Measurements from ENCODE around the gene GSK3A. TPM values are rescaled to one million over a fixed set of nuclear protein-coding genes. Genes with fewer than 3 reads are reported as not detected.

GSK3A gene
- total and polyA plus RNA-seq, 9 of the 15 experiments (the other 6 are each of a cell fraction or from before 2014, with no cell fraction given) = 0.62 to 90.7 (median 33.3) TPM

- TF ChIP-seq, protein P1, sequence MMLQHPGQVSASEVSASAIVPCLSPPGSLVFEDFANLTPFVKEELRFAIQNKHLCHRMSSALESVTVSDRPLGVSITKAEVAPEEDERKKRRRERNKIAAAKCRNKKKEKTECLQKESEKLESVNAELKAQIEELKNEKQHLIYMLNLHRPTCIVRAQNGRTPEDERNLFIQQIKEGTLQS (IDR thresholded peaks at IDR 0.05) = peak; percentile 72
- TF ChIP-seq, protein P1 (CRISPR knock-in tag; conservative IDR thresholded peaks at IDR 0.05) = no peak
- TF ChIP-seq CCNT2 (IDR thresholded peaks at IDR 0.05; ENCODE audit: borderline replicate concordance, extremely low read depth, insufficient read length, low read depth, low read length) = no peak
- TF ChIP-seq SMARCB1 (IDR thresholded peaks at IDR 0.05; ENCODE audit: insufficient read length, low read depth) = no peak
- TF ChIP-seq MTF1 (CRISPR knock-in tag; IDR thresholded peaks at IDR 0.05; ENCODE audit: borderline replicate concordance) = no peak
- TF ChIP-seq RBM25 (IDR thresholded peaks at IDR 0.05; ENCODE audit: low read depth, low read length, severe bottlenecking) = no peak
- TF ChIP-seq RBM17 (IDR thresholded peaks at IDR 0.05; ENCODE audit: borderline replicate concordance, low read depth, low read length) = no peak
- no peak for TF ChIP-seq ZFP36 (IDR thresholded peaks at IDR 0.05; ENCODE audit: low read depth, low read length, partially characterized antibody)
- TF ChIP-seq, protein P2, sequence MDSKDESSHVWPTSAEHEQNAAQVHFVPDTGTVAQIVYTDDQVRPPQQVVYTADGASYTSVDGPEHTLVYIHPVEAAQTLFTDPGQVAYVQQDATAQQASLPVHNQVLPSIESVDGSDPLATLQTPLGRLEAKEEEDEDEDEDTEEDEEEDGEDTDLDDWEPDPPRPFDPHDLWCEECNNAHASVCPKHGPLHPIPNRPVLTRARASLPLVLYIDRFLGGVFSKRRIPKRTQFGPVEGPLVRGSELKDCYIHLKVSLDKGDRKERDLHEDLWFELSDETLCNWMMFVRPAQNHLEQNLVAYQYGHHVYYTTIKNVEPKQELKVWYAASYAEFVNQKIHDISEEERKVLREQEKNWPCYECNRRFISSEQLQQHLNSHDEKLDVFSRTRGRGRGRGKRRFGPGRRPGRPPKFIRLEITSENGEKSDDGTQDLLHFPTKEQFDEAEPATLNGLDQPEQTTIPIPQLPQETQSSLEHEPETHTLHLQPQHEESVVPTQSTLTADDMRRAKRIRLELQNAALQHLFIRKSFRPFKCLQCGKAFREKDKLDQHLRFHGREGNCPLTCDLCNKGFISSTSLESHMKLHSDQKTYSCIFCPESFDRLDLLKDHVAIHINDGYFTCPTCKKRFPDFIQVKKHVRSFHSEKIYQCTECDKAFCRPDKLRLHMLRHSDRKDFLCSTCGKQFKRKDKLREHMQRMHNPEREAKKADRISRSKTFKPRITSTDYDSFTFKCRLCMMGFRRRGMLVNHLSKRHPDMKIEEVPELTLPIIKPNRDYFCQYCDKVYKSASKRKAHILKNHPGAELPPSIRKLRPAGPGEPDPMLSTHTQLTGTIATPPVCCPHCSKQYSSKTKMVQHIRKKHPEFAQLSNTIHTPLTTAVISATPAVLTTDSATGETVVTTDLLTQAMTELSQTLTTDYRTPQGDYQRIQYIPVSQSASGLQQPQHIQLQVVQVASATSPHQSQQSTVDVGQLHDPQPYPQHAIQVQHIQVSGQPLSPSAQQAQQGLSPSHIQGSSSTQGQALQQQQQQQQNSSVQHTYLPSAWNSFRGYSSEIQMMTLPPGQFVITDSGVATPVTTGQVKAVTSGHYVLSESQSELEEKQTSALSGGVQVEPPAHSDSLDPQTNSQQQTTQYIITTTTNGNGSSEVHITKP (IDR thresholded peaks at IDR 0.05; ENCODE audit: partially characterized antibody) = no peak
- no peak for TF ChIP-seq BACH1 (tag; IDR thresholded peaks at IDR 0.05)
- TF ChIP-seq NCOR1 (IDR thresholded peaks at IDR 0.05) = no peak
- no peak for TF ChIP-seq CBX8 (IDR thresholded peaks at IDR 0.05; ENCODE audit: borderline replicate concordance, extremely low read depth, low read depth, low read length, poor library complexity, severe bottlenecking)
- no peak for TF ChIP-seq FIP1L1 (IDR thresholded peaks at IDR 0.05; ENCODE audit: low read depth, low read length, poor library complexity, severe bottlenecking)
- TF ChIP-seq MAFG (tag; conservative IDR thresholded peaks at IDR 0.05) = no peak; the same call in 1 of the 2 replicates
- TF ChIP-seq NONO (IDR thresholded peaks at IDR 0.05; ENCODE audit: low read depth in 2 of 2, low read length in 1 of 2) = no peak
- peak; percentile 71 for TF ChIP-seq C11orf30 (IDR thresholded peaks at IDR 0.05; ENCODE audit: low read depth)
- no peak for TF ChIP-seq ZC3H4 (CRISPR knock-in tag; IDR thresholded peaks at IDR 0.05; ENCODE audit: borderline replicate concordance)
- TF ChIP-seq, protein P3, sequence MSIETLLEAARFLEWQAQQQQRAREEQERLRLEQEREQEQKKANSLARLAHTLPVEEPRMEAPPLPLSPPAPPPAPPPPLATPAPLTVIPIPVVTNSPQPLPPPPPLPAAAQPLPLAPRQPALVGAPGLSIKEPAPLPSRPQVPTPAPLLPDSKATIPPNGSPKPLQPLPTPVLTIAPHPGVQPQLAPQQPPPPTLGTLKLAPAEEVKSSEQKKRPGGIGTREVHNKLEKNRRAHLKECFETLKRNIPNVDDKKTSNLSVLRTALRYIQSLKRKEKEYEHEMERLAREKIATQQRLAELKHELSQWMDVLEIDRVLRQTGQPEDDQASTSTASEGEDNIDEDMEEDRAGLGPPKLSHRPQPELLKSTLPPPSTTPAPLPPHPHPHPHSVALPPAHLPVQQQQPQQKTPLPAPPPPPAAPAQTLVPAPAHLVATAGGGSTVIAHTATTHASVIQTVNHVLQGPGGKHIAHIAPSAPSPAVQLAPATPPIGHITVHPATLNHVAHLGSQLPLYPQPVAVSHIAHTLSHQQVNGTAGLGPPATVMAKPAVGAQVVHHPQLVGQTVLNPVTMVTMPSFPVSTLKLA (conservative IDR thresholded peaks at IDR 0.05) = 0 out of 4 replicates have a peak, but pooled peaks of 1 of the 2 experiments have one; percentile 4
Observed at GRCh38 chr19:42206871-42207755, 35.3 kb downstream of the GSK3A start (continued).
